Measurements from ENCODE around the gene LGI2.

DNA sequence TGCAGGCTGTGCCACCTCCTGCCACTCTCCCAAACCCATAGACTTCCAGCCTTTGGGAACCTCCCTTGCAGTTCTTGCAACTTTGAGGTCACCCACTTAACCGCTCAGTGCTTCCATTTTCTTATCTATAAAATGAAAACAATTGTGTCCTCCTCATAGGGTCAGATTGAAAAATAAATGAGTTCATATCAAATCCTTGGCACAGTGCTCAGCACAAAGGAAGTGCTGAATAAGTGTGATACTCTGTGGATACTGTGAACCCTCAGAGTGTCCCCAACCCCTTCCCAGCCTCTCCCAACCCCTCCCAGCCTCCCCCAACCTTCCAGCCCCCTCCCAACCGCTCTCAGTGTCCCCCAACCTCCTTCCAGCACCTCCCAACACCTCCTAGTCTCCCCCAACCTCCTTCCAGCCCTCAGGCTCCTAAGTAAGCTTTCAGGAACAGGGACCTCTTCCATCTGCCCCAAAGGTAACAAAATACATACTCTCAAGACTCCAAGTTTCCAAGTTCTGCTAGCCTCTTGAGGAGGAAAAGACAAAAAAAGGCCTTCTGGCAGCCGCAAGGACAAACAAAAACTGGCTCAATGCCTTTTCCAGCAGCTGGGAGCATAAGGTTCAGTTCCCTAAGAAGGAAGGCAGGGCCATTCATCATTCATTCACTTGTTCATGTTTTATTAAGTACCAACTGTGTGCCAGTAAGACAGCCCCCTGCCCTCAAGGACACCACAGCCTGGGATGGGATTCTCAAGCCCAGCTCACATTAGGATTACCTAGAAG lies 46.1 kb upstream of the LGI2 start:
- TF ChIP-seq POLR2AphosphoS5 (IDR thresholded peaks at IDR 0.05; ENCODE audit: low read depth, low read length) (no peak), SIX5 (IDR thresholded peaks at IDR 0.05; ENCODE audit: low read depth, low read length) (no peak), RFX5 (IDR thresholded peaks at IDR 0.05; ENCODE audit: borderline replicate concordance, low read depth, low read length) (no peak), EZH2 (IDR thresholded peaks at IDR 0.05; ENCODE audit: low read depth, low read length, severe bottlenecking) (no peak), EGR1 (IDR thresholded peaks at IDR 0.05; ENCODE audit: borderline replicate concordance, low read depth, low read length) (no peak)
- TF ChIP-seq, protein P1, sequence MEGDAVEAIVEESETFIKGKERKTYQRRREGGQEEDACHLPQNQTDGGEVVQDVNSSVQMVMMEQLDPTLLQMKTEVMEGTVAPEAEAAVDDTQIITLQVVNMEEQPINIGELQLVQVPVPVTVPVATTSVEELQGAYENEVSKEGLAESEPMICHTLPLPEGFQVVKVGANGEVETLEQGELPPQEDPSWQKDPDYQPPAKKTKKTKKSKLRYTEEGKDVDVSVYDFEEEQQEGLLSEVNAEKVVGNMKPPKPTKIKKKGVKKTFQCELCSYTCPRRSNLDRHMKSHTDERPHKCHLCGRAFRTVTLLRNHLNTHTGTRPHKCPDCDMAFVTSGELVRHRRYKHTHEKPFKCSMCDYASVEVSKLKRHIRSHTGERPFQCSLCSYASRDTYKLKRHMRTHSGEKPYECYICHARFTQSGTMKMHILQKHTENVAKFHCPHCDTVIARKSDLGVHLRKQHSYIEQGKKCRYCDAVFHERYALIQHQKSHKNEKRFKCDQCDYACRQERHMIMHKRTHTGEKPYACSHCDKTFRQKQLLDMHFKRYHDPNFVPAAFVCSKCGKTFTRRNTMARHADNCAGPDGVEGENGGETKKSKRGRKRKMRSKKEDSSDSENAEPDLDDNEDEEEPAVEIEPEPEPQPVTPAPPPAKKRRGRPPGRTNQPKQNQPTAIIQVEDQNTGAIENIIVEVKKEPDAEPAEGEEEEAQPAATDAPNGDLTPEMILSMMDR (IDR thresholded peaks at IDR 0.05; ENCODE audit: control extremely low read depth in 1 of 3, insufficient read depth in 1 of 3, low read depth in 1 of 3, low read length in 3 of 3): no peak
- TF ChIP-seq, protein P2, sequence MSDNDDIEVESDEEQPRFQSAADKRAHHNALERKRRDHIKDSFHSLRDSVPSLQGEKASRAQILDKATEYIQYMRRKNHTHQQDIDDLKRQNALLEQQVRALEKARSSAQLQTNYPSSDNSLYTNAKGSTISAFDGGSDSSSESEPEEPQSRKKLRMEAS (IDR thresholded peaks at IDR 0.05): no peak

Data from H1 (cell line).